ENCODE results near the gene NPFF. TPM values are rescaled to one million over a fixed set of nuclear protein-coding genes. Genes with fewer than 3 reads are reported as not detected.

Gene NPFF
- total and polyA plus RNA-seq, 11 donors: not detected

- Histone ChIP-seq H3K4me1 (peaks cover 2 to 81% (median 50%) of the 10 kb centered on the region in 12 donors), H3K27me3 (no peaks in the 10 kb centered on the region), H3K36me3 (peaks cover 8 to 100% (median 100%) of the 10 kb centered on the region in 9 donors), H3K4me3 (peak overlapping the region in 2 of 12 donors; percentile 1 to 2), H3K27ac (peak overlapping the region in 10 of 12 donors; percentile 23 to 75 (median 53)), H3K9me3 (no peaks in the 10 kb centered on the region)
- intact Hi-C loops (cut with DNase I): loop anchor here in 2 of 10 donors (1.0 to 5.0 kb wide), 2 partner anchors 8 to 36 kb away; partner anchors contain the start of gene MAP3K12 (in 1 of the 2)
- TF ChIP-seq CTCF (IDR thresholded peaks at IDR 0.05): no peak
- no peak for TF ChIP-seq POLR2A (IDR thresholded peaks at IDR 0.05)
- WGBS, 4 donors: 61 to 64% (median 63%) methylated on average over 8 of the region's 8 CpGs
- no peak for DNase-seq
- ATAC-seq: no peak
These were observed 45.7 kb downstream of the NPFF start for GRCh38 chr12:53461591-53461990.

DNA sequence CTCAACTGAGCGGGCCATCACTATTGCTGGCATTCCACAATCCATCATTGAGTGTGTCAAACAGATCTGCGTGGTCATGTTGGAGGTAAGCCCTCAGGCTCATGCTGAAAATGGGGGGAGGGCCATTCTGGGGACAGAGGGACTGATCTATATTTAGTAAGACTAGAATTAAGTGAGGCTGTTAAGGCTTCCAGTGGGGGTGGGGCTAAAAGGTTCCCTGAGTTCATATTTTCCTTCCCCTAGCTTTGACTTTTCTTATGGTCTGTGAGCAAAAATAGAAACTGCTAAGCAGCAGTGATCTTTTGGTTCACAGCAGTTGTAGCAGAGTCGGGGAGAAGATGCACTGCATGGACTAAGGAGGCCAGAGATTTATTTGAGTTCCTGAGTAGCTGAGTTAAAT lies 46.2 kb downstream of the NPFF start:
- Histone ChIP-seq H3K4me1 (peaks cover 2 to 81% (median 49%) of the 10 kb centered on the region in 12 donors), H3K27me3 (no peaks in the 10 kb centered on the region), H3K27ac (peak overlapping the region in 11 of 12 donors; percentile 23 to 75 (median 60)), H3K4me3 (peak overlapping the region in 1 of 12 donors; percentile 1), H3K9me3 (no peaks in the 10 kb centered on the region), H3K36me3 (peaks cover 8 to 100% (median 100%) of the 10 kb centered on the region in 9 donors)
- 45 to 54% (median 50%) methylated on average over 3 of the region's 3 CpGs for WGBS, 4 donors
- DNase-seq (peak in 4 of 5 donors; percentile 70 to 75 (median 73)), ATAC-seq (peak; percentile 83 to 93 (median 90))
- intact Hi-C loops (cut with DNase I): loop anchor here in 2 of 10 donors (1.0 to 5.0 kb wide), 2 partner anchors 8 to 36 kb away; partner anchors contain the start of gene MAP3K12 (in 1 of the 2)
- TF ChIP-seq POLR2A (IDR thresholded peaks at IDR 0.05) (peak; percentile 22 to 63), CTCF (IDR thresholded peaks at IDR 0.05) (no peak)

DNA sequence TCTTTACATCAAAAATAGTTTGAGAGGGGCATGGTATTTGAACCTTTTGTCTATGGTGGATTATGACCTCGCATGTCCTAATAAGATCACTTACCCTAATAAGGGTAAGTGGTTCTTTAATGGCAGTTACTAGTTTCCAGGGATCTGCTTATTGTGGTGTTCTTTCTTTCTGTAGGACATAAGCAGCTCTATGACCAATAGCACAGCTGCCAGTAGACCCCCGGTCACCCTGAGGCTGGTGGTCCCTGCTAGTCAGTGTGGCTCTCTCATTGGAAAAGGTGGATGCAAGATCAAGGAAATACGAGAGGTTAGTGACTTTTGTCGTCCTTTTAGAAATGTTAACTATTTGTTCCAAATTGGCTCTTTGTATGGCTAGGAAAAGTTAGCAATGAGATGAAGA lies 48.2 kb downstream of the NPFF start:
- H3K36me3 ChIP-seq: peaks cover 8 to 100% (median 100%) of the 10 kb centered on the region in 9 donors
- H3K27ac ChIP-seq: no peak overlapping the region
- WGBS, 4 donors: 54 to 71% (median 63%) methylated on average over 4 of the region's 4 CpGs
- DNase-seq (no peak), ATAC-seq (no peak)
- intact Hi-C loops (cut with DNase I): loop anchor here in 2 of 10 donors (2.0 to 5.0 kb wide), 2 partner anchors 16 to 38 kb away; partner anchors contain the start of gene MAP3K12 (in 1 of the 2)
- peaks cover 6 to 75% (median 47%) of the 10 kb centered on the region in 12 donors for H3K4me1 ChIP-seq
- no peaks in the 10 kb centered on the region for H3K27me3 ChIP-seq
- TF ChIP-seq POLR2A (IDR thresholded peaks at IDR 0.05): no peak
- no peak for TF ChIP-seq CTCF (IDR thresholded peaks at IDR 0.05)
- H3K4me3 ChIP-seq: no peak overlapping the region
- no peaks in the 10 kb centered on the region for H3K9me3 ChIP-seq

Other genes starting within 250 kb of the NPFF start
- gene ESPL1, start 239.2 kb downstream of the NPFF start, total RNA-seq: 1 to 10 TPM in 2 of 9 donors, under 1 TPM in 7; 0.06 to 6.1 (median 0.43) TPM
- under 1 TPM; 0.15 to 0.18 TPM for gene ESPL1, start 239.2 kb downstream of the NPFF start, polyA plus RNA-seq
- 100 to 1,000 TPM; 289 to 380 (median 358) TPM for gene PFDN5, start 211.9 kb downstream of the NPFF start, total RNA-seq
- gene PFDN5, start 211.9 kb downstream of the NPFF start, polyA plus RNA-seq: 100 to 1,000 TPM; 529 to 979 TPM
- 10 to 100 TPM; 32.1 to 37.0 (median 35.0) TPM for gene MYG1, start 207.8 kb downstream of the NPFF start, total RNA-seq
- 10 to 100 TPM; 45.5 to 58.6 TPM for gene MYG1, start 207.8 kb downstream of the NPFF start, polyA plus RNA-seq
- gene AAAS, start 185.9 kb downstream of the NPFF start, total RNA-seq: 10 to 100 TPM; 26.7 to 44.5 (median 37.1) TPM
- 10 to 100 TPM; 32.5 to 32.6 TPM for gene AAAS, start 185.9 kb downstream of the NPFF start, polyA plus RNA-seq
- not detected for gene SP7, start 171.1 kb downstream of the NPFF start, total RNA-seq
- not detected for gene SP7, start 171.1 kb downstream of the NPFF start, polyA plus RNA-seq
- 10 to 100 TPM; 22.9 to 48.8 (median 34.7) TPM for gene SP1, start 127.3 kb downstream of the NPFF start, total RNA-seq
- gene SP1, start 127.3 kb downstream of the NPFF start, polyA plus RNA-seq: 10 to 100 TPM in 1 of 2 donors, 1 to 10 TPM in 1; 7.9 to 13.8 TPM
- gene AMHR2, start 83.6 kb downstream of the NPFF start, total RNA-seq: 1 to 10 TPM in 2 of 9 donors, under 1 TPM in 2, not detected in 5; 0.30 to 2.2 (median 0.78) TPM
- under 1 TPM in 1 of 2 donors, not detected in 1; 0.57 TPM for gene AMHR2, start 83.6 kb downstream of the NPFF start, polyA plus RNA-seq
- 100 to 1,000 TPM in 1 of 9 donors, 10 to 100 TPM in 8; 25.7 to 100 (median 53.1) TPM for gene PRR13, start 65.8 kb downstream of the NPFF start, total RNA-seq
- gene PRR13, start 65.8 kb downstream of the NPFF start, polyA plus RNA-seq: 100 to 1,000 TPM in 1 of 2 donors, 10 to 100 TPM in 1; 39.5 to 121 TPM
- gene PCBP2, start 55.4 kb downstream of the NPFF start, total RNA-seq: 100 to 1,000 TPM; 293 to 642 (median 559) TPM
- gene PCBP2, start 55.4 kb downstream of the NPFF start, polyA plus RNA-seq: 100 to 1,000 TPM; 290 to 343 TPM
- 10 to 100 TPM in 2 of 9 donors, 1 to 10 TPM in 7; 3.3 to 12.6 (median 4.2) TPM for gene MAP3K12, start 8.0 kb downstream of the NPFF start, total RNA-seq
- 1 to 10 TPM; 4.5 to 6.5 TPM for gene MAP3K12, start 8.0 kb downstream of the NPFF start, polyA plus RNA-seq
- gene TARBP2, start 6.2 kb downstream of the NPFF start, total RNA-seq: 10 to 100 TPM in 5 of 9 donors, 1 to 10 TPM in 4; 7.8 to 19.5 (median 10.1) TPM
- gene TARBP2, start 6.2 kb downstream of the NPFF start, polyA plus RNA-seq: 10 to 100 TPM; 12.6 to 23.5 TPM
- gene ATF7, start 118.9 kb upstream of the NPFF start, total RNA-seq: 10 to 100 TPM; 21.1 to 43.2 (median 32.0) TPM
- gene ATF7, start 118.9 kb upstream of the NPFF start, polyA plus RNA-seq: 10 to 100 TPM; 20.0 to 21.3 TPM
- 100 to 1,000 TPM; 392 to 753 (median 520) TPM for gene ATP5MC2, start 168.6 kb upstream of the NPFF start, total RNA-seq
- gene ATP5MC2, start 168.6 kb upstream of the NPFF start, polyA plus RNA-seq: 100 to 1,000 TPM; 598 to 748 TPM
- gene CALCOCO1, start 220.0 kb upstream of the NPFF start, total RNA-seq: 100 to 1,000 TPM; 183 to 352 (median 205) TPM
- 100 to 1,000 TPM in 1 of 2 donors, 10 to 100 TPM in 1; 86.7 to 178 TPM for gene CALCOCO1, start 220.0 kb upstream of the NPFF start, polyA plus RNA-seq
- 1 to 10 TPM in 7 of 9 donors, under 1 TPM in 1, not detected in 1; 0.68 to 4.4 (median 2.3) TPM for gene CISTR, start 244.5 kb upstream of the NPFF start, total RNA-seq
- gene CISTR, start 244.5 kb upstream of the NPFF start, polyA plus RNA-seq: 1 to 10 TPM in 1 of 2 donors, under 1 TPM in 1; 0.24 to 2.5 TPM